Glomerular visceral epithelial cell (primary cell): ENCODE results near the gene DSP.

Experiments
- DNase-seq: peaks from one replicate; pipeline ENCODE4 v3.0.0-alpha.2; 2016; ENCODE audit errors: extremely low spot score

The DSP gene

DNA sequence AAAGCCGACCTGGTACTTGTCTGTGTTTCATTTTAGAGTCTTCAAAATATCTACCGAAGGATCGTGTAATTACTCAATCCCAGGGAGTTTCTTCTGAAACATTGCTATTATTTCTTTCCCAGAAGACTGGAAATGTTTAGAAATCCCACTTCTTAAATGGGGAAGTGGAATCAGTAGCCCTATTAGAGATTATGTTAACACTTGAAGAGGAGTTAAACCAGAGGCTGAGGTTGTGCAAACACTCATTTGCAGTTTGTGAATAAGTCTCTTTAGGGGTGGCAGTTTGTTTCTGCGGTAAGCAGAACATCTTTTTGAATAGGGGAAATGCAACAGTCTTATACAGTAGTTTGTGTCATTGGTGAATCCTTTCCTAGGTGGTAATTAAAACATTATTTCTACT, 21.3 kb downstream of the DSP start:
- no peak for DNase-seq

- no peak for DNase-seq
Measured at GRCh38 chr6:7566107-7566506, 24.6 kb downstream of the DSP start.

GRCh38 chr6:7566617-7567173, 25.2 kb downstream of the DSP start:
- no peak for DNase-seq

DNA sequence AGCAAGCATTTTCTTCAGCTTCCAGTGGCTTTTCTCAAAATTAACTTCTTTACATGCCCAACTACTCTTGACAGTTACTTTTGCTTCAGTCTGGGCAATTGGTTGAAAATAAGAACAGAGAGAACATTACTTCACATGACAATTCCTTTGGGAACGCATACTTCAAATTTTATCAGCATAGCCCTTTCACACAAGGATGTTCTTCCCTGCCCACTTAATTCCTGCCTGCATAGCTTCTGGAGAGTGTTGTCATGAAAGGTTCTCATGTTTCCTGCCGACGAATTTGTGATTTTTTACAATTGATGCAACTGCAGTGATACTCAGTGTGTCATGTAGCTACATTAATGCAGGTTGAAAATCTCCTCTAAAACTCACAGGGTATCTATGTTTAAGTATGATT, 26.6 kb downstream of the DSP start:
- DNase-seq = no peak

GRCh38 chr6:7569082-7569481, 27.6 kb downstream of the DSP start:
- no peak for DNase-seq

GRCh38 chr6:7572213-7572943, 30.9 kb downstream of the DSP start:
- DNase-seq = no peak

DNA sequence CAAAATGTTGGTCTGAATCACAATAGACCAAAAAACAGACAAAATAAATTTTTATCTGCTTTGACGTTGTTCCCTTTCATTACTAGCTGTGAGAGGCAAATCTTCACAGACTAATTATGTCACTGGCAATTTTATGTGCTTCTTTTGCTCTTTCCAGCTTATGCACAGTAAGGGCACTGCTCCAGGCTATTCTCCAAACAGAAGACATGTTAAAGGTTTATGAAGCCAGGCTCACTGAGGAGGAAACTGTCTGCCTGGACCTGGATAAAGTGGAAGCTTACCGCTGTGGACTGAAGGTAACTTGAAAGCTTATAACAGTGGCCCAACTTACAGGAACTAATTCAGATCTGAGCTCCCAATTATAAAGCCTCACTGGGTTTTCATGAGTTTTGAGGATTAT, 33.0 kb downstream of the DSP start:
- DNase-seq = no peak

GRCh38 chr6:7578516-7578915, 37.0 kb downstream of the DSP start:
- no peak for DNase-seq

- no peak for DNase-seq
Measured at GRCh38 chr6:7578931-7579330, 37.5 kb downstream of the DSP start.

DNA sequence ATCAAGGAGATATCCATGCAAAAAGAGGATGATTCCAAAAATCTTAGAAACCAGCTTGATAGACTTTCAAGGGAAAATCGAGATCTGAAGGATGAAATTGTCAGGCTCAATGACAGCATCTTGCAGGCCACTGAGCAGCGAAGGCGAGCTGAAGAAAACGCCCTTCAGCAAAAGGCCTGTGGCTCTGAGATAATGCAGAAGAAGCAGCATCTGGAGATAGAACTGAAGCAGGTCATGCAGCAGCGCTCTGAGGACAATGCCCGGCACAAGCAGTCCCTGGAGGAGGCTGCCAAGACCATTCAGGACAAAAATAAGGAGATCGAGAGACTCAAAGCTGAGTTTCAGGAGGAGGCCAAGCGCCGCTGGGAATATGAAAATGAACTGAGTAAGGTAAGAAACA, 38.4 kb downstream of the DSP start:
- DNase-seq = no peak

GRCh38 chr6:7580537-7580926, 39.1 kb downstream of the DSP start:
- DNase-seq = no peak

- peak; percentile 49 for DNase-seq
Measured at GRCh38 chr6:7580927-7581618, 39.6 kb downstream of the DSP start.

DNA sequence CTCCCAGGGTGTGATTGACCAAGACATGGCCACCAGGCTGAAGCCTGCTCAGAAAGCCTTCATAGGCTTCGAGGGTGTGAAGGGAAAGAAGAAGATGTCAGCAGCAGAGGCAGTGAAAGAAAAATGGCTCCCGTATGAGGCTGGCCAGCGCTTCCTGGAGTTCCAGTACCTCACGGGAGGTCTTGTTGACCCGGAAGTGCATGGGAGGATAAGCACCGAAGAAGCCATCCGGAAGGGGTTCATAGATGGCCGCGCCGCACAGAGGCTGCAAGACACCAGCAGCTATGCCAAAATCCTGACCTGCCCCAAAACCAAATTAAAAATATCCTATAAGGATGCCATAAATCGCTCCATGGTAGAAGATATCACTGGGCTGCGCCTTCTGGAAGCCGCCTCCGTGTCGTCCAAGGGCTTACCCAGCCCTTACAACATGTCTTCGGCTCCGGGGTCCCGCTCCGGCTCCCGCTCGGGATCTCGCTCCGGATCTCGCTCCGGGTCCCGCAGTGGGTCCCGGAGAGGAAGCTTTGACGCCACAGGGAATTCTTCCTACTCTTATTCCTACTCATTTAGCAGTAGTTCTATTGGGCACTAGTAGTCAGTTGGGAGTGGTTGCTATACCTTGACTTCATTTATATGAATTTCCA, 43.9 kb downstream of the DSP start:
- DNase-seq = no peak

- peak; percentile 56 for DNase-seq
Measured at GRCh38 chr6:7587631-7588100, 46.2 kb downstream of the DSP start.

GRCh38 chr6:7588506-7588905, 47.0 kb downstream of the DSP start:
- no peak for DNase-seq

DNA sequence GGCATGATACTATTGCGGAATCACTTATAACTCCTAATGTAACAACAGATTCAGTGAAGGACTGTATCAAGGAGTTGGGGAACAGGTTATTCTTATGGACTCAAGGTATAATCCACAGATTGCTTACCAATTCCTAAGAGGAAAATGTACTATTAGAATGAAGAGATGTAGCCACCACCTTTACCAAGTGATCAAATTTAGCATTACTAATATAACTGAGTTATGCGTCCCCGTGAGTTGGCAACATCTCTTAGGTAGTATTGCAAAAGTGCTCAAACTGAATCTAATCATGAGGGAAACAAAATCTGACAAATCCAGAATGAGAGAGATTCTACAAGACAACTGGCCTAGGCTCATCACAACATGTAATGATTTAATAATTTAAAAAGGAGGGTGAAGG, 47.8 kb downstream of the DSP start:
- no peak for DNase-seq

DNA sequence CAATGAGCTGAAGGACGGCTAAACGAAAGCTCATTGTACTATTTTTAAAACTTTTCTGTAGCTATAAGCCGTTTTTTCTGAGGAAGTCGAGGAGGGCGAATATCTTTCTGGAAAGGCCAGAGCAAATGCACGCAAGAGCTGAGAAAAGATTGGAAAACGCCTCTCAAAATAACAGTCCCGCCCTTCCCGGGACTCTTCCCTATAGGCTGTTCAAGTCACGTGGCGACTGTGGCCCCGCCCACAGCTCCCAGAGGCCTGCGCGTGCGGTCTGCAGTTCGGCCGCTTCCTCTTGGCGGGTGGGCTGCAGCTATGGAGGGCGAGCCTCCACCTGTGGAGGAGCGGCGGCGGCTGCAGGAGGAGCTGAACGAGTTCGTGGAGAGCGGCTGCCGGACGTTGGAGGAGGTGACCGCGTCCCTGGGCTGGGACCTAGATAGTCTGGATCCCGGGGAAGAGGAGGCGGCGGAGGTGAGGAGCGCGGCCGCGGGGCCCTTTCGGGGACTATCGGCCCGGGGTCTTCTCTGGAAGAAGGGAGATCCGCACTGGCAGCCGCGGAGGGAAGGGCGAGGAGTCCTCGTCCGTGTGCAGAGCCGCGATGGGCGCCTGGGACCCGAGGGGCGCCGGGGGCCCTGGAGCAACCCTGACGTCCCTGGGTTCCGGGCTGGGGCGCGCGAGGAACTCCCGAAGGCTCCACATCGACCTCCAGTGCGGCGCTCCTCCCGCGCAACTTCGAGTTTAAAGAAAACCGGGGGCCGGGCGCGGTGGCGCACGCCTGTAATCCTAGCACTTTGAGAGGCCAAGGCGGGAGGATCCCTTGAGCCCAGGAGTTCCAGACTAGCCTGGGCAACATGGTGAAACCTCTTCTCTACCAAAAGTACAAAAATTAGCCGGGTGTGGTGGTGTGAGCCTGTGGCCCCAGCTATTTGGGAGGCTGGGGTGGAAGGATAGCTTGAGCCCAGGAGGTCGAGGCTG, 48.8 kb downstream of the DSP start, which contains the start of gene SNRNP48:
Gene SNRNP48, plus strand, starts transcription at position 250 of the 969 bp plus-strand sequence. Its CDS starts 60 bp downstream, at position 310.
- peak; percentile 93 for DNase-seq

GRCh38 chr6:7590918-7591302, 49.4 kb downstream of the DSP start:
- DNase-seq = peak; percentile 18

DNA sequence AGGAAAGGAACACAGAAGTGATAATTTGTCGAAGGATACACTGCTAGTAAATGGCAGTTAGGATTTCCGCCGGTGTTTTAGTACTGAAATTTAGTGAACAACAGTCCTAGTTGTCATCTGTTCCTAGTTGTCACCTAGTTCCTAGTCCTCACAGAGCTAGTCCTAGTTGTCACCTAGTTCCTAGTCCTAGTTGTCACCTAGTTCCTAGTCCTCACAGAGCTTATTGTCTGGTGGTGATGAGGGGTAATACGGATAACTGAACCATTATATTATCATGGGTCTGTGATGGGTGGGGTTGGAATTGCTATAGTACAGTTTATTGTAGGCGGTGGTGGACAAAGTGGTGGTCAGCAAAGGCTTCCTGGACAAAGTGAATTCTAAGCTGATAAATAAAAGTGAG, 50.3 kb downstream of the DSP start:
- DNase-seq = no peak

GRCh38 chr6:7593229-7593628, 51.8 kb downstream of the DSP start:
- no peak for DNase-seq

DNA sequence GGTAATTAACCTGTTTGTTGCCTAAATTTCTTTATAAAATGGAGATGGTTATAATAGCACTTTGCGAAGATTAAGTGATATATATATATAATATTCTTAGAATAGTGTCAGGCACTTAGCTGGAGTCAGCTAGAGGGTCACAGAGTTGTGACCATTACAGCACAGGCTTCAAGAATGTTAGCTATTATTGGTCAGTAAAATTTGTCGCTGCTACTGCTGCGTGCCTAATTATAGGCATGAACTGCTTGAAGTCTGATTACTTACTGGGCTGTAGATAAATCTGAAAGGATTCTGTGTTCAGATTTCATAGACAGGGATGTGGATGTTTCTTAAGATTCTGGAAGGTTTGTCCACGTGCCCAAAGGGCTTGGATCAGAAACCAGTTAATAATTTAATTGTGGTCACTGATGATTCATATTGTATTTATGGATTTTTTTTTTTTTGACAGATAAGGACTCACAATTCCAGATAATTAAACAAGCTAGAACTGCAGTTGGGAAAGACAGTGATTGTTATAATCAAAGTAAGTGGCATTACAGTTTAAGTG, 53.2 kb downstream of the DSP start:
- DNase-seq = peak; percentile 41
